Nasal cavity respiratory epithelium epithelial cell of viscerocranial mucosa (primary cell): ENCODE results near the gene LRRTM1. TPM values are rescaled to one million over a fixed set of nuclear protein-coding genes. Genes with fewer than 3 reads are reported as not detected.

ENCODE experiments used
- total RNA-seq: library from RNA; depleted of rRNA; stranded (reverse); fragments of >200 nt; gene quantifications from 2 replicates; pipeline ENCODE4 v1.2.3, GENCODE V29; 2014

LRRTM1 gene, protein sequence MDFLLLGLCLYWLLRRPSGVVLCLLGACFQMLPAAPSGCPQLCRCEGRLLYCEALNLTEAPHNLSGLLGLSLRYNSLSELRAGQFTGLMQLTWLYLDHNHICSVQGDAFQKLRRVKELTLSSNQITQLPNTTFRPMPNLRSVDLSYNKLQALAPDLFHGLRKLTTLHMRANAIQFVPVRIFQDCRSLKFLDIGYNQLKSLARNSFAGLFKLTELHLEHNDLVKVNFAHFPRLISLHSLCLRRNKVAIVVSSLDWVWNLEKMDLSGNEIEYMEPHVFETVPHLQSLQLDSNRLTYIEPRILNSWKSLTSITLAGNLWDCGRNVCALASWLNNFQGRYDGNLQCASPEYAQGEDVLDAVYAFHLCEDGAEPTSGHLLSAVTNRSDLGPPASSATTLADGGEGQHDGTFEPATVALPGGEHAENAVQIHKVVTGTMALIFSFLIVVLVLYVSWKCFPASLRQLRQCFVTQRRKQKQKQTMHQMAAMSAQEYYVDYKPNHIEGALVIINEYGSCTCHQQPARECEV
- total RNA-seq: not detected in 2 replicates

GRCh38 chr2:80303909-80304837 is at the start of gene LRRTM1:
TSS of gene LRRTM1 (minus strand) at chr2:80304752. CDS start at chr2:80303819, 933 bp downstream.

